8988T (cell line): Measurements from ENCODE around the gene CHN2.

Experiments
- DNase-seq: peaks from one replicate; pipeline ENCODE4 v3.0.0; 2011

Gene CHN2

DNA sequence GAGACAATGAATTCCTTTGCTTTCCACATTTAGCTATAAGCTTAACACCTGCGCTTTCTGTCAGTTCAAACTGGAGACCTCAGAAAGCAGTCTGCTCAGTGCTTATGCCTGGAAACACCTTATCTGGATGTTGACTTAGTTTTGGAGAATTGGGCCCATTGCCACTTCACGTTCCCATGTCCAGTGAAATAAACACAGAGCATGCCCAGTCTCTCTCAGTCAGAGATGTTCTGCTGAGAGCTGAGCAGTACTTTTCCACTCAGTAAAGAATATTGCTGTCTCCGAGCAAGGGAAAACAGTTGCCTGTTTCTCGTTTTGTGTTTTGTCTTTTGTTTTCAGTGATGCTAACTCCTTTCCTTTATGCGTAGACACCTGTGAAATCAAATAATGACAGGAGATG, 285.9 kb downstream of the CHN2 start:
- DNase-seq = no peak

DNA sequence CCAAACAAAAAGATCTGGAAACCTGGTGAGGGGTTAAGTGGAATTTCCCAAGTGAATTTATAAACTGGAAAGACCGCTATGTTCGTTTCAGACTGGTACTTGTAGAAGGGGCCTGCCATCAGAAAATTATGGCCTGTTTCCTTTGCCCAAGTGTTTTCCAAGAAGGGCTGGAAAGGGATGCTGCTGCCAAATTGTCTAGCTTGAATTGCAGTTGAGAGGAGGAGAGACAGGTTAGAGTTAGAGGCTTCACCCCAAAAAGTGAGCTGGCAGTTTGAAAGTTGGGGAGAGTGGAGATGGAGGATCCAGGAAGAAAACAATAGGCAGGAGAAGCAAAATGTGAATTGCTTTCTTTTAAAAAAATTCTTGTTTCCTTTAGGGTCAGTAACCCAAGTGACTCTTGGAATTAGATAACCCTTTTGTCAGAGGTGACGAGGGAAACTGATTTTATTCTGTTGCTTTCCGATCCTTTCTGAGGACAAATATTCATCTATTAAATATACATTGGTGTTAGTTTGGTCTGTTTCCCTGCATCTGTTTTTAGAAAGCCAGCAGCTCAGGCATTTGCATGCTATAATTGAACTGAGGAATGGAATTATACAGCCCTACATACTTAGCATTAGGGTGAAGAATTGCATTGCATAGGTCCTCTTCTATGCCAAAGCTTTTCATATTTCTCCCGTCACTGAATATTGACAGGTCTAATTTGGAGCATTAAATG, 286.5 kb downstream of the CHN2 start:
- DNase-seq = no peak

DNA sequence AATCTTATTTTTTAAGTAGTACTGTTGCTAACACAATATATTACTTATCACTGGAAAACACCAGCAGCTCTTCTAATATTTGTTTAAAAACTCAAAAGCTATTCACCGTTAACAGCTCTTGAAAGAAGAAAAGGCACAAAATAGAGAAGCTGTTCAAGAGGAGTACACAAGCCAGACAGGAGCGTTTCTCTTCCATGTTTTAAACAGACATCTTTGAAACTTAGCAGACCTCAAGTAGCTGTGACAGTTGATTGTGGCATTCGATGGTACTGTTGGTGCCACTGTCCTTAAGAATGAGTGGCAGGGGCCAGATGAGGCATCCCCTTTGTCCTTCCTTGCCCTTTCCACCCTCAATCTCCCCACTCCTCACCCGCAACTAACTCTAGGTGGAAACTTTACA, 287.5 kb downstream of the CHN2 start:
- no peak for DNase-seq

DNA sequence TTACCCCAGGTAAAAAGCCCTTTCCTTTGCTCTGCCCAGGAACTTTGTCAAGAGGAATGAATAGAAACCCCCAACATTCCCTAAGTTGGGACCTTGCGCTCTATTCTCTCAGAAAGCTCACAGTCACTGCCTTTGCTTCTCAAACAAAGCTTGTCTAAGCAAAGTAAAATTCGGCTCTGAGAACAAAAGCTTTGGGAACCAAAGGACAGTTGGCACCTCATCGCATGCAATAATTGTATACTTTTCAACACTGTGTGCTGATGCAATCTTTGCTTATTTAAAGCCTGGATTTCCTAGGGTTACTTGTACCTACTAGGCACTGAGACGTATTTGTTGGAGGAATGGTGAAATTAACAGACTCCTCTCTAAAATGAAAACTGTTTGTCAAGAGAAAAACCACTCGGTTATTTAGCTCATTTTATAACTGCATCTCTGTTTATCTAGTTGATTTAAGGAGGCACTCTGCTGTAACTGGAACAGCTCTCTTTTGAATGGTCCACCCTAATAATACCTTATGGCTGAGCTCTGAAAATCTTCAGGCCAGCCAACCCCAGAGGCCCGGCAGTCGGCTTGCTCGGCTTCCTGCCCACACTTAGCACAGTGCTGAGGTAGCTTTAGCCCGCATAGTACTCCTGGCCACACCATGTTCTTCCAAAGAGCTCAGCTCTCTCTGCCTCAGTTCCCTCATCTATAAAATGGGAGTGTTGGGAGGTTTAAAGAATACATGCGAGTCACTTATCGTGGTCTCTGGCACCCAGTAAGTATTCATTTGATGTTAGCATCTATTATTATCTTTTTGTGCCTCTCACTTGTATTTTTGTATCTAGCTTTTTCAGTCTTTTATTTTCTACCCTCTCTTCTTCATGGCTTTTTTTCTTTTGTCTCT, 288.9 kb downstream of the CHN2 start:
- no peak for DNase-seq

DNA sequence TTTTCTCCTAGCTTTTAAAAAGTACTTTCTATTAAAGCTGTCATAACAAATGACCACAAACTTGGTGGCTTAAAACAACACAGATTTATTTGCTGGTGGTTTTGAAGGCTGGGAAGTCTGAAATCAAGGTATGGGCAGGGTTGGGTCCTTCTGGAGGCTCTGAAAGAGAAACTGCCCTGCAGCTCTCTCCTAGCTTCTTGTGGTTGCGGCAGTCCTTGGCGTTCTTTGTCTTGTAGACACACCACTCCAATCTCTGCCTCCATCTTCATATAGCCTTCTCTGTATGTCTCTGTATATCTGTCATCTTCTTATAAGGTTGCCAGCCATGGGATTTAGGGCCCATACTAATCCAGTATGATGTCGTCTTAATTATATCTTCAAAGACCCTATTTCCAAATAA, 289.7 kb downstream of the CHN2 start:
- DNase-seq = no peak

DNA sequence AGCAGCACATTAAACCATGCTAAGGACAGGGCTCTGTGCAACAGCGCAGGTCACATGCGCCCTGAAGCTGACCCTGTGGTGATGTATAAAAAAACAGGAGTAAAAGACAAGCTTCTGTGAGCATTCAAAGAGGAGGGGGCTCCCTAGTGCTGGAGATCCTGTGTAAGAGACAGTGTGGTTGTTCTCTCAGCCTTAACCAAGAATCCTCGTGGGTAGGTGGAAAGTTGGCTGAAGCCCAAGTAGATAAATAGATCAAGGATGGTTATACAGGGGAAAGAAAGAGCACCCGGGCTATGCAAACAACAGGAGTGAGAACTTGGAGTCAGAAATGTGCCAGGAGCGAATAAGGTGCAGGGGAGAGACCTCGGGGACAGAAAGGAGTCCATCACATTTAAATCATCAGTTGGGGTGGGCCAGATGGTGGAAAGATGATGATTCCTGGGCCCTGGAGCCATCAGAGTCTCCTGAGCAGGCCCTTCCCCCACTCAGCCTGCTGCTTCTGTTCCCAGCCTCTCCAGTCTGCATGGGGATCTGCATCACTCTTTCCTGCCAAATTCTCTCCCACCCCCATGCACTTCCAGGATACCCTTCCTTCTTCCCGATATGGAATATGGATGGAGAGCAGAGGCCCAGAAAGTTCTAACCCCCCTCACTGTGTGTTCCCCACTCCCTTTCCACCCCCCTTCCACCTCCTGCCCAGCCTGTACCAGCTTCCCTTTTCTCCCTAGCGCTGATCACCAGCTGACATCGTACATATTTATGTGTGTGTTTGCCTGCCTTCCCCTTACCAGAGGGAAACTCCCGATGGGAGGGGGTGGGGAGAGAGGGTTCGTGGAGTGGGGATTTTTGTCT, 291.0 kb downstream of the CHN2 start:
- DNase-seq = no peak

DNA sequence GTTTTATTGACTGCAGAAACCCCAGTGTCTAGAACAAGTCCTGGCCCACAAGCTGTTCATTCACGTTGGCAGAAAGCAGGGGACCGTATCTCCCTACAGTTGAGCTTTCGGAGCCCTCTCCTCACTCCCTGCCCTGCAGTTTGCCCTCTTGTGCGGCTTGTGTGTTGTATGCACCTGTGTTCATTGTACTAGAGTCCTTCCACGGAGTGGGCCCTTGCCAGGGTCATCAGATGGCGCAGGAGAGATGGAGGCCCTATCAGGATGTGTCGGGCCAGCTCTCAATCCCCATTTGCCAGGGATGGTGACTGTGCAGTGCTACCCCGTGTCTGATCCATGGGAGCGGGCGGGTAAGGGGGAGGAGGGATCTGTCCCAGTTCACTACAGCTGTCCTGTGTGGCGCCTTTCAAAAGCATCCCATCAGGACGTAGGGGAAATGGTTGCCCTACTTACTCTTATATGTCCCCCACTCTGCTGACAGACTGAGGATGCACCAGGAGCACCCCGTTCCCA, 291.7 kb downstream of the CHN2 start:
- no peak for DNase-seq

DNA sequence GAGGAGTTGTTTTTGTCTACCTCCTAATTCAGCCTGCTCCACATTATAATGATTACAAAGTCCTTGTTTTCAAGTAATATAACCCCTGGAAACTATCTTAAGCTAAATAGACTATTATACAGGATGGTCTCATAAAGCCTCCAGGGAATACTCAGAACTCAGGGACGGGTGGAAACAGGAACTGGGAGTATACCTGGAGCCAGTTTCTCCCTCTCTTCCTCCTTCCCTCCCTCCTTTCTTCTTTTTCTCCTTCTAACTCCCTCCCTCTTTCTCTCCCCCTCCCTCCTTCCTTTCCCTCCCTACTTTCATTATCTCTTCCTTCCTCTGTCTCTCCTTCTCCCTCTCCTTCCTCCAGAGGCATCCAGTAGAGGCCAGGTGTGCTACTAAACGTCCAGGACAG, 292.8 kb downstream of the CHN2 start:
- no peak for DNase-seq

DNA sequence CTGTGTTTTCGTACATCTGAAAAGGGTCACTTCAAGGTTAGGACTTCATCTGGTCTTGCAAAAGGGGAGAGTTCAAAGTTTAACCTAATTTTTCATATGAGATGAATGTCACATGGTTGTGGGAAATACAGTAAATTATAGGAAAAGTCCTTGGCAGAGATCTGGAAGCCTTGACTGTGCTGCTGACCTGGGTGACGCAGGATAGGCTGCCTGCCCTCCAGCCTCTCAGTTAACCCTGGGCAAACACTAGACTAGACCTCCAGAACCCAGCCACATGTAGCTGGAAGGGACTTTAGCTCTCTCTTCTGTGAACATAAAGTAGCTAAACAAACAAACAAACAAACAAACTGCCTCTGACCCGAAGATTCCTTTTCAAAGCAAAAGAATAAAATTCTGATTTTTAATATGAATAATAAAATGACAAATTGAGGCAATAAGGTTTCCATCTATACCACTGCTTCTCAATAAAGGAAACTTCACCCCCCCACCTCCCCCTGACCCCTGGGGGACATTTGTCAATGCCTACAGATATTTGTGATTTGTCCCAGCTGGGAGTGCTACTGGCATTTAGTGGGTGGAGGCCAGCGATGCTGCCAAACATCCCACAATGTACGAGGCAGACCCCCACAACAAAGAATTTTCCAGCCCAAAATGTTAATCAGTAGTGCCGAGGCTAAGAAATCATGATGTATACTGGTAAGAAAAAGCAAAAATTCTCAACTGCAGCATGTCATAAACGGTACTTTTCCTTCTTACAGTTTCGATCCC, 293.8 kb downstream of the CHN2 start:
- no peak for DNase-seq

DNA sequence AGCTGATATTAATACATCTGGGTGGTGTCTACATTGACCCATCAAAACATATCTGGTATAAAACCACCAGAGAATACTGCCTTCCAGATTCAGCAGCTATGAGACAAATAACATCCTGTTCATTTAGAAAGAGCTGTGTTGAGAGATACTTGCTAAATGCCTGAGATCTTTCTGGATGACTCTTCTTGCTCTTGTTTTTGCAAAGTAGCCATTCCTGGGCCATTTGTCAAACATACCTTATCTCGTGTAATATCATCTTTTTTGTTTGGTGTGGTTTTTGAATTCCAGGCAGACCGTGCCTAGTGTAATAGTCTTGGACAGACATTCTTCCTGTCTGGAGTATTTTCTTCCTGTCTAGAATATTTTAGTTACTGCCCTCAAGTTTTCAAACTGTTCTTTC, 294.4 kb downstream of the CHN2 start:
- DNase-seq = no peak

DNA sequence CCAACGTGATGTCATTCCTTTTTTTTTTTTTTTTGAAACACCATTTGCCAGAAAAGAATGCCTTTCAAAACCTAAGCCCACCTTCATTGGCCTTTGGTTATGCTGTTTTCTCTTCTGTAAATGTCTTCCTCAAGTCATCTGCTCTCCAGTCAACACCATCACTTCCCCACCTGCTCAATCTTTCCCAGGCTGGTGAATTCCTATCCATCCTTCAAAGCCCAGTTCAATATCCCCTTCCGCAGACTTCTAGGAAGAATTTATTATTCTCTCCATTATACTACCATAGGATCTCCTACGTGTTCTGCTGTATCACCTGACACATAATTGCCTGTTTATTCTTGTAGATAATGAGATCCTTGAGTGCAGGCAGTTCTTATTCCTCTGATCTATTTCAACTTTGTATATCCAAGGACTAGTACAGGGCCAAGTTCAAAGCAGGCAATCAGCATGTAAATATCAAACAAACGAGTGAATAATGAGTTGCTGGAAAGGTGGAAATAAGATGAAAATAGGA, 295.6 kb downstream of the CHN2 start:
- DNase-seq = no peak

DNA sequence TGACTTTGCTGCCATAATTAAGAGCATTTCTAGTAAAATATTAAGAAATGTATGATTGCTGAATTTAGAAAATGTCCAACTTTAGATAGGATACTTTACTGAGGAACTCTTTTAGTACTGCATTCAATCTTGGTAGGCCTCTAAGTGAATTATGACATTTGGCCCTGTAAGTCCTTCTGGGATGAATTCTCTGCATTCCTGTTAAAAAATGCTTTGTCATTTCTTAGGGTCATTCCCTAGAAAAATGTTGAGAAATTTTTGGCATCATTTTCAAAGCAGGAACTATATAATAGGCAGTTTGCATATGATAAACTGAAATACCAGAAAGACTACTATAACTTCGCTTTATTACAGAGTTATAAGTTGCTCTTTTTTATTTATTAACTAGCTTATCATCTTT, 299.8 kb downstream of the CHN2 start:
- DNase-seq = no peak

DNA sequence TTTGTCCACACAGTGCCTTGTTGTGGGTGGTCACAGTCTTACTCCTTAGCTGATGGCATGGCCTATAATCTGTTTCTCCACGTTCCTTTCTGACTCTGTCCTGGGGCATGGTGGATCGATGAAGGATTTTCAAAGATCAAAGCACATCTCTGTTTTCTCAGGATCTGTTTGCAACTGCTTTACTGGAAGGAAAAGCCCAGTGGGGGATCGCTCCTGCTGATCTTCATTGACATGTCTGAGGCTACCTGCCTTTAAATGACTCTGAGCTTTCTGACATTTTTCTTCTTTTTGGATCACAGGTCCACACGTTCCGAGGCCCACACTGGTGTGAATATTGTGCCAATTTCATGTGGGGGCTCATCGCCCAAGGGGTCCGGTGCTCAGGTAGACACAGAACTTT, 301.1 kb downstream of the CHN2 start:
- no peak for DNase-seq

DNA sequence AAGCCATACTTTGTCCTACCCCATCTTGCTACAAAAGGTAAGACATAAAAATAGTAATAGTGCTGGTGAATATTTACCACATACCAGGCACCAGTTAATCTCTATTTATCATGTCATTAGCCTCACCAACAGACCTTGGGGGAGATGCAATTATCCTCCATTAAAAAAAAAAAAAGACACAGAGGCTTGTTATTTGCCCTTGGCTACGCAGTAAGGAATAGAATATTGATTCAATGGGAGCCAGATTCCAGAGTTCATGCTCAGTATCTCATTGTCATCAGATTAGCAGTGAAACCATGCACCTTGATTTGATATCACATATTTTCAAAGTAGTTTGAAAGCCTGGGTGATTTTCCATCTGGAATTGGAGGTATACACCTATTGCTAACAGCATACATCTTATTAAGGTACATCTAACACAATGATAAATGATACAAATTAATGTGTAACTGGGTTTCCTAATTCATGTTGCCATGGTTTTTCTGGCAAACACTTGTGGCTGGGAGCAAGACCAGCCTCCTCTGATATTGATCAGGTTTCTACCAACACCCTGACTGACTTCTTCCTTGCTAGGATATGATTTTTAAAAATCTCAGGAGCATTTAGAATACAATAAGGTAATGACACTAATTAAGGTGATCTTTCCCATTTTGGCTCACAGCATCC, 301.9 kb downstream of the CHN2 start:
- no peak for DNase-seq

DNA sequence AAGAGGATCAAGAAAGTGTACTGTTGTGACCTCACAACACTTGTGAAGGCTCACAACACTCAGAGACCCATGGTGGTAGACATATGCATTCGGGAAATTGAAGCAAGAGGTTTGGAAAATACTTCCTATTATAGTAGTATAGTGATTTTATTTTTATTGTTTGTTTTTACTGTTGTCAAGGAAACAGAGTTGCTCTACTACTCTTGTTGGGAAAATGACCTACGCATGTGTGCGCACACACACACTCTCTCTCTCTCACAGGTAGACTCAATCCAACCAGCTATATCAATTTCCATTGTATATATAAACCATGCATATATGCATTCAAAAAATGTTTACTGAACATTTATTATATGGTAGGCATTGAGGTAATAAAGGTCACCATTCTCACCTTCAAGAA, 305.4 kb downstream of the CHN2 start:
- DNase-seq = no peak

DNA sequence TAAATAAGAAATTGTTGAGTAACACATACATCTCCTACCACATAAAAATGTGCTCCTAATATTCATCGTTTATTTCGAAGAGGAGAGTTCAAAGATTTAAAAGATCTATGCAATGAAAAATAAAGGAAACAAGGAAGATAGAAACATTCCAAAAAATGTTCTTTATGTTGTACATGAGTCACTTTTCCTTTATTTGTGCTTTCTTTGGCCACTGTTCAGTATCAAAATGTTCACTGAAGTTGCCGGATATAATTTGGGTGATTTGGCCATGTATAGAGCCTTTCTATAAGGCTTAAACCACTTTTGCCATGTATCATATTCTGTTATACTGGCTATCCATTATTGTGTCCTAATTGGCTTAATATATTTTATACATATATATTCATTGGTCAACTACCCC, 306.1 kb downstream of the CHN2 start:
- DNase-seq = no peak

DNA sequence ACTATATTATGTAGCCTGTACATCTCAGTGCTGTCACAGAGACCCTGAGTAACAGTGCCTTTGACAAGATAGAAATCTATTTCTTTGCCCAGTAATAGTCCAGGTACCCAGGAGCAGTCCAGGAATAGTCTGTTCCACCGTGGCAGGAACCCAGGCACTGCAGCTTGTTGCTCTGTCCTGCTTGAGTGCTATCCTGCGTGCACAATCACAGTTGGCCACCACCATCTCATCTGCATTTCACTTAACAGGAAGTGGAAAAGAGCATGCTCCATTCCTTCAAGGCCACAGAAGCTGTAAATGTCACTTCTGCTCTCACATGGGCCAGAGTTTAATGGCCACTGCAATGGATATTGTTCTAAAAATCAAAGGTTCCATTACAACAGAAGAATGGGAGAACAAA, 307.6 kb downstream of the CHN2 start:
- DNase-seq = no peak

DNA sequence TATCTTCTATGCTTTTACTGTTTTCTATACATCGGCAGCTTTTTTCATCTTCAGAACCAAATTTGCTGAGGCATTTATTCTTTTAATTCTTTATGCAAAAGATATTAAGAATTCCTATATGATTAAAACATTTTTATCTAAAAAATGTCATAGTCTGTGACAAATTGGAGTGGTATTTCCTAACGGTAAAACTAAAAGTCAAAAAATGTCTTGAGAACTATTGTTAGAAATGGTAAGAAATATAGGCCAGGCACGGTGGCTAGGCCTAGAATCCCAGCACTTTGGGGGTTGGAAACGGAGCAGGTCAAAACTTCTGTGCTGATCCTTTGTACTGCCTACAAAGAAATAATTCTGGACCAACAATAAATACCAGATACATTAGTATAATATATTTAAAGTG, 311.4 kb downstream of the CHN2 start:
- DNase-seq = no peak

DNA sequence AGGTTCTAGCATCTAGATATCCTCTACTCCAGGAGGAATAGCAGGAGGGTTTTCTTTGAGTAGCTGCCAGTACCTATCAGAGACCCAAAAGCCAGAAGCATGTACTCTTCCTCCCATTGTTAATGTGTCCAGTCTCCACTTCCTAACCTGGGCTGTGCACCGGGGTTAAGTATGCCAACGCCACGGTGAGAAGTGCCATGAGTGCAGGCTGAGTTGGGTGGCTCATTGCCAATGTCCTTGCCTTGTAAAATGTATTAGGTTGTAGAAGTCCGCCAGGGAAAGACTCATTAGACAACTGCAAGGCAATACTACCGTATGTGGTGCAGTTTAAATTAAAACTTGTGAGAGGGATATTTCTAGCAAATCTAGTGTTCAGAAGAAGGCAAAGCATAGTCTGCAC, 314.0 kb downstream of the CHN2 start:
- DNase-seq = no peak

DNA sequence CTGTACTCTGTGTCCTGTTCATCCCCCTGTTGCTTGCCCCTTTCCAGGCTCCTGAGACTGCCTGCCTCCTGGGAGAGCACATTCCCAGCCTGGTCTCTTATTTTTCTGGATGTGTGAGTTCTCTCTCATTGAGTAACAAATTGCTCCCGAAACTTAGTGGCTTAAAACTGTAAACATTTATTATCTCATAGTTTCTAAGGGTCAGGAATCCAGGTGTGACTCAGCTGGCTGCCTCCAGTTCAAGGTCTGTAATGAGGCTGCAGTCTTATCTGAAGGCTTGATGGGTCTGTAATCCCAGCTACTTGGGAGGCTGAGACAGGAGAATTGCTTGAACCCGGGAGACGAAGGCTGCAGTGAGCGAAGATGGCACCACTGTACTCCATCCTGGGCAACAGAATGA, 315.5 kb downstream of the CHN2 start:
- no peak for DNase-seq

DNA sequence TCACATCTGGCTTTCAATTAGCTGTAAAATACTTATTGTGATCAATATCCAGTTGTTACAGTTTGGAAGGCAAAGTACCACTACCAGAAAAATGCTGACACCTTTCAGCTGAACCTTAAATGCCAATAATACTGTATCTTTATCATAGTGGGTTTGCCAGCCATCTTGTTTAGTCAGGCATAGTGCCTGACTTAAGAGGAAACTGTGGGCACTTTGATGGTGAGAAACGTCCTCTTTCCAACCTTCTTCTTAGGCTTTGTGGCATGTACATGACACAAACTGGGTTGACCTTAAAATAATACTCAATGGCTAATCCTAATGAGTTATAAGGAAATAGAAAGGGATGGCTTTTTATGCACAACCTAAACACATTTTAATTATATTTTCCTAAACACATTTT, 316.8 kb downstream of the CHN2 start:
- DNase-seq = no peak

DNA sequence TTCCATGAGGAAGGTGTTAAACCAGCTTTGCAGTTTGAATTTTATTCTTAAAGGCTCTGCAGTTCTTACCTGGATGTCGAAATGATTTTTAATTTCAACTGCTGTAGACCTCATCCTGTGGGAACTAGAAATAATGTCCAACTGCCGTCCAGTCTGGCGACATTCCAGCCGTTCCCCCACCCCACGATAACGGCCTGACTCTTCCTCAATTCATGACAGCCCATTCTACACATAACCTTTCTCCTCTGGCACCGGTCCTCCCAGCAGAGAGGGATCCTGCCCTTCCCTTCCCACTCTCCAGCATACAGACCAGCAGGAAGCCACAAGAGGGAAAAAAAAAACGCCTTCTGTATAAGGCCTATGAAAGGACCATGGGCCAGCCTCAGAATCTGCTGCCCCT, 317.3 kb downstream of the CHN2 start:
- DNase-seq = no peak
